Stimulated activated CD4-positive, alpha-beta T cell treated with anti-CD3 and anti-CD28 coated beads, TNF-alpha, amount 100 ng/mL, for 1 hour (primary cell): Measurements from ENCODE around the gene AGGF1.
"Not testable (repeated sequence)": the region's sequence is repeated elsewhere in the genome, so short reads cannot be mapped to it uniquely, and the experiment has no call there.

ENCODE experiments used
- DNase-seq, 3 donors: peaks; one replicate each; pipeline ENCODE4 v3.0.0-alpha.2; 2020; ENCODE audit warnings: low read depth in 3 of 3, low spot score in 1 of 3

Gene AGGF1

DNA sequence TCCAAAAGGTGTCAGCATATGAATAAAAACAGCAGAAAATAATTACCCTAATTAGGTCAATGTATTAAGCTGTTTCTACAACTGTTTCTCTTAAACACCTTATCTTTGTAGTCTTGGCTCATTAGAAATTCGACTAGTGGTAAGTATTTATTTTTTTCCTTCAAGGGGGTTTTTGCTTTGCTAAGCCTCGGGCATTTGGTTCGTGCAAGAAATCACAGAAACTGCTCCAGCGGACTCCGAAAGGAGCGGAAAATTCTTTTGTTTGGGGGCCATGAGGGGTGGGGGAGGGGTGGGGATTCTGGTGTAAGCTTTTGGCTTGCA, 56.1 kb downstream of the AGGF1 start:
- no peak for DNase-seq

DNA sequence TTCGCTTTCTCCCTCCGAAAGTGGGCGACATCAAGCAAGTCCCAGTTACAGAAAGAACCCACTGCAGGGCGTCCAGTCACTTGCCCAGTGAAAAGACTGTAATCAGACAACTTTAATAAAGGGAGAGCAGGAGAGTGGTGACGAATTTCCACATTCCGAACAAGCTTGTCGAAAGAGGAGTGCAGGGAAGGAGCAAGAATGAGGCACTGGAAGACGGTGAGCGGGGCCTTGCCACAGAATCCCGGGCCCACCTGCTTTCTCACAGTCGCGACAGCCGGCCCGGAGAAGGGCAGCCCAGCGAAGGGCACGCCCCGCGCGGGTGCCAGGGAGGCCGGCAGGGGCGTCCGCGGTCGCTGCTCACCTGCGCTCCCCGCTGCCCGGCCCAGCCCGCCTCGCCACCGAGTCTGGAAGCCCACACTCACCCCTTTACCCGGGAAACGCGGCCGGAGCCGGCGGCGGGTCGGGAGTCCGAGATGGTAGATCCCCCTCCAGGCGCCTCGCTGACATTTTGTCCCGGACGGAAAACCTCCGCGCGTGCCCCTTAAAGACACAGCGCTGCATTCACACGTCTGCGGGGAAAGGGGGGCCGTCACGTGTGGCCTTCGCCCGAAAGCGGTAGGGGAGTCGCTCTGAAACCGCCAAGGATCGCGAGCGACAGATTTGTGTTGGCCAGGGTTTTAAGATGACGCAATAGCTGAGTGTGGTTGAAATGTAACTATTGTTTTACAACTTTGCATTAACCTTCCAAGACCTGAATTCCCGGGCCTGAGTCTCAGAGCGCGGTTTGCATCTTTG, 56.7 kb downstream of the AGGF1 start, which contains the start of gene ZBED3:
Gene ZBED3 (minus strand): TSS at position 597 of the 795 bp plus-strand sequence. CDS start 9,407 bp downstream, outside the sequence.
- DNase-seq: peak in 1 of 3 donors; percentile 8

DNA sequence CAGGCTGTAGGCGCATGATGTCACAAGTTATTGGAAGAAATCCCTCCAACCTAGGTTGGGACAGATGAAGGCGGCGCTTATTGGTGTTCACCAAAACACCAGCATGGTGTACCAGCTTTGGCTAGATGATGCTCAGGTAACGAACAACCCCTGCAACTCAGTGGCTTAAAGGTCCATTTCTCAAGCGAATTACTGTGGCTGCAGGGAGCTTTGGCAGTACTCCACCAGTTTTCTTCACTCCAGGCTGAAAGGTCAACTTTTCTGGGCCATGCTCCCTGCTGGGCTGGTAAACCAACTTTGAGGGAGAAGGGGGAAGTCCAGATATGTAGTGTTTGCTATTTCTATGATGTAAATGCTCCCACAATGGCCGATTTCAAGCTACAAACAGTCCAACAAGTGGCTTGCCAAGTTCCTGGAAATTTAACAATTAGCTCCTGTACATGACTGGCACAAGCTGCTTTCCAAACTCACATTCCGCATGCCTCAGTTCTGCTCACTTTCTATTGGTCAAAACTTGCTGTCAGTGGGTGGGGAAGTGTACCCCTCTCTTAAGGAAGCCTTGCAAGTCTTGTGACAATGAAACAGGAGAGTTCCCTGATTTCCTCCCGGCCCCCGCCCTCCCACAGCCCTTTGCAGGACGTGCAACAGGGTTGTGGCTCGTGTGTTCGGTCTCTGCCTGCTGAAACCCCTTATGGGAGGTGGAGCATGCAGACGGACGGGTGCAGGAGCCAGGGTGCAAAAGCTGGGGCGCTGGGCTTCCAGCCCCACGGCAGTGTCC, 57.5 kb downstream of the AGGF1 start:
- DNase-seq: no peak

GRCh38 chr5:77095189-77095588, 65.0 kb downstream of the AGGF1 start:
- no peak for DNase-seq

DNA sequence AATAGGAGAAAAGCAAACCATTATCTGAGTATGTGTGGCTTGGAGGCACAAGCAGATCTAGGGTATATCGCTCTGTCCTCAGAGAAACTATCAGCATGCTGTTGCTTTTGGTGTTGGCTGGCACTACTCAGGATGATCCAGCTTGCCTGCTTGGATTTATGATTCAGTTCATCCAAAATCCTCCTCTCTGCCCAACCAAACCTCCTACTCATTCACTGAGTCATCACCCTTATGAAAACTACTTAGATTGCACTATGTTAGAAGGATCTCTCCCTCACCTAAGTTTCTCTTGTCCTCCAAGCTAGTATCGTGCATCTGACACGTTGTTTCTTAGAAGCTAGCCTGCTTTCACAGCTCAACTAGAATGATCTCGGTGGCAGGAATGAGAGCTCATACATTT, 71.1 kb downstream of the AGGF1 start:
- no peak for DNase-seq

GRCh38 chr5:77102549-77102948, 72.3 kb downstream of the AGGF1 start:
- DNase-seq: no peak

- DNase-seq: no peak
Observed at GRCh38 chr5:77103457-77103856, 73.3 kb downstream of the AGGF1 start.

GRCh38 chr5:77104813-77105212, 74.6 kb downstream of the AGGF1 start:
- no peak for DNase-seq

GRCh38 chr5:77107035-77107434, 76.8 kb downstream of the AGGF1 start:
- not testable (repeated sequence) for DNase-seq
